PFSK-1 (cell line): Measurements from ENCODE around the gene CYTH1.

Experiments used
- POLR2AphosphoS5 ChIP-seq: IDR thresholded peaks from 2 replicates; pipeline ENCODE4 v1.6.1; 2012; ENCODE audit warnings: low read depth, mild to moderate bottlenecking, control low read depth, low read length, moderate library complexity
- SIN3A ChIP-seq: IDR thresholded peaks from 2 replicates; pipeline ENCODE4 v1.6.1; 2012; ENCODE audit warnings: mild to moderate bottlenecking, low read length, moderate library complexity, borderline replicate concordance; ENCODE audit not compliant: insufficient read depth
- TAF1 ChIP-seq: IDR thresholded peaks from 2 replicates; pipeline ENCODE4 v1.6.1; 2012; ENCODE audit warnings: low read length, control low read depth, borderline replicate concordance; ENCODE audit not compliant: insufficient read depth
- TF ChIP-seq, protein P1 (sequence below), 2 experiments: IDR thresholded peaks; 2 replicates each; pipeline versions ENCODE4 v1.6.1 to v1.8.0; 2011 to 2012; ENCODE audit warnings: low read depth in 2 of 2, low read length in 2 of 2, control low read depth in 1 of 2, inconsistent platforms in 1 of 2, mild to moderate bottlenecking in 1 of 2, moderate library complexity in 1 of 2; ENCODE audit not compliant: insufficient read depth in 1 of 2

DNA sequence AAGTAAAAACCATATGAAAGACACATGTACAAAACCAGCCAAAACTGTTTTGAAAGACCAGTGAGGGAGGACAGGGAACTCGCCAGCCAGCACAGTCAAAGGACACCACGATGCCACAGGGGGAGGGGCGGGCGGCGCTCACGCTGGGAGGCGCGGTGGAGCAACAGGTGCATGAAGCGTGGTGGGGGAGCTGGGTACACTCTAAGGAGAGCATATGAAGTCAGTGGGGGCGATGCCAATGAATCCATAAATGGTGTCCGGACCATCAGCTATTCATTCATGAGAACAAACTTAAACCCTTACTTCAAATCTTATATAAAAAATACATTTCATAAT lies 103.9 kb downstream of the CYTH1 start:
- no peak for TF ChIP-seq TAF1
- no peak for TF ChIP-seq POLR2AphosphoS5
- TF ChIP-seq, protein P1, sequence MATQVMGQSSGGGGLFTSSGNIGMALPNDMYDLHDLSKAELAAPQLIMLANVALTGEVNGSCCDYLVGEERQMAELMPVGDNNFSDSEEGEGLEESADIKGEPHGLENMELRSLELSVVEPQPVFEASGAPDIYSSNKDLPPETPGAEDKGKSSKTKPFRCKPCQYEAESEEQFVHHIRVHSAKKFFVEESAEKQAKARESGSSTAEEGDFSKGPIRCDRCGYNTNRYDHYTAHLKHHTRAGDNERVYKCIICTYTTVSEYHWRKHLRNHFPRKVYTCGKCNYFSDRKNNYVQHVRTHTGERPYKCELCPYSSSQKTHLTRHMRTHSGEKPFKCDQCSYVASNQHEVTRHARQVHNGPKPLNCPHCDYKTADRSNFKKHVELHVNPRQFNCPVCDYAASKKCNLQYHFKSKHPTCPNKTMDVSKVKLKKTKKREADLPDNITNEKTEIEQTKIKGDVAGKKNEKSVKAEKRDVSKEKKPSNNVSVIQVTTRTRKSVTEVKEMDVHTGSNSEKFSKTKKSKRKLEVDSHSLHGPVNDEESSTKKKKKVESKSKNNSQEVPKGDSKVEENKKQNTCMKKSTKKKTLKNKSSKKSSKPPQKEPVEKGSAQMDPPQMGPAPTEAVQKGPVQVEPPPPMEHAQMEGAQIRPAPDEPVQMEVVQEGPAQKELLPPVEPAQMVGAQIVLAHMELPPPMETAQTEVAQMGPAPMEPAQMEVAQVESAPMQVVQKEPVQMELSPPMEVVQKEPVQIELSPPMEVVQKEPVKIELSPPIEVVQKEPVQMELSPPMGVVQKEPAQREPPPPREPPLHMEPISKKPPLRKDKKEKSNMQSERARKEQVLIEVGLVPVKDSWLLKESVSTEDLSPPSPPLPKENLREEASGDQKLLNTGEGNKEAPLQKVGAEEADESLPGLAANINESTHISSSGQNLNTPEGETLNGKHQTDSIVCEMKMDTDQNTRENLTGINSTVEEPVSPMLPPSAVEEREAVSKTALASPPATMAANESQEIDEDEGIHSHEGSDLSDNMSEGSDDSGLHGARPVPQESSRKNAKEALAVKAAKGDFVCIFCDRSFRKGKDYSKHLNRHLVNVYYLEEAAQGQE (IDR thresholded peaks at IDR 0.05; ENCODE audit: insufficient read depth in 1 of 2, low read depth in 2 of 2, low read length in 2 of 2): no peak
- TF ChIP-seq SIN3A: no peak
